A673 (cell line): ENCODE data around the gene STPG1.

Source experiments
- CTCF ChIP-seq: fragments of 300-800, 200-600 bp; sonication (generic); conservative IDR thresholded peaks from 2 replicates; pipeline ENCODE4 v1.5.1; 2017; ENCODE audit warnings: low read depth, mild to moderate bottlenecking, antibody characterized with exemption, low read length, moderate library complexity, mixed read lengths
- EZH2 ChIP-seq: fragments of 200-600 bp; sonication (generic); IDR thresholded peaks from 2 replicates; pipeline ENCODE4 v1.6.1; 2017; ENCODE audit warnings: borderline replicate concordance, low read depth, mild to moderate bottlenecking, mixed read lengths, antibody characterized with exemption, low read length; ENCODE audit not compliant: poor library complexity, severe bottlenecking

GRCh38 chr1:24341260-24341659 is 72.3 kb downstream of the STPG1 start:
- no peak for TF ChIP-seq CTCF
- no peak for TF ChIP-seq EZH2
